H1 (cell line): Measurements from ENCODE around the gene BMAL2. TPM values are rescaled to one million over a fixed set of nuclear protein-coding genes. Genes with fewer than 3 reads are reported as not detected.

Source experiments
- ASH2L ChIP-seq: fragments of 200-600, 300-600 bp; sonication (generic); IDR thresholded peaks from one replicate; pipeline ENCODE4 v1.7.1; 2017; ENCODE audit warnings: low read length
- CHD1 ChIP-seq: IDR thresholded peaks from 2 replicates; pipeline ENCODE4 v1.6.1; 2012; ENCODE audit warnings: low read depth, low read length, improper control_type of control experiment
- SIN3A ChIP-seq, 2 experiments: IDR thresholded peaks in 1 of 2; conservative IDR thresholded peaks in 1 of 2; 2 replicates each; pipeline ENCODE4 v1.6.1; 2011 to 2012; ENCODE audit warnings: low read length in 2 of 2, improper control_type of control experiment in 1 of 2, low read depth in 1 of 2, mild to moderate bottlenecking in 1 of 2
- SP2 ChIP-seq: IDR thresholded peaks from 2 replicates; pipeline ENCODE4 v1.6.1; 2012; ENCODE audit warnings: mild to moderate bottlenecking, low read length, inconsistent platforms
- polyA plus RNA-seq, 7 experiments: library from polyadenylated mRNA; depleted of rRNA in 3 of 7; stranded (reverse) in 5 of 7; unstranded in 2 of 7; fragments of >200 nt in 5 of 7; fragments of 200-250 nt in 2 of 7; gene quantifications; 1 replicate in 5 of 7; 2 replicates in 1 of 7; 4 replicates in 1 of 7; pipeline versions ENCODE4 v1.2.1 to v1.2.3, GENCODE V29; 2011 to 2013; ENCODE audit warnings: missing spikeins in 2 of 7, mixed read lengths in 2 of 7
- total RNA-seq: library from RNA; stranded (reverse); fragmentation: NEBNext Ultra II Directional; extraction: Animal tissue kit (Norgen Biotek cat#: 25700); gene quantifications from 2 replicates; pipeline ENCODE4 v1.2.1, GENCODE V29; 2021
- TF ChIP-seq, protein P1 (sequence below): IDR thresholded peaks from 2 replicates; pipeline ENCODE4 v1.6.1; 2012; ENCODE audit warnings: inconsistent platforms

The BMAL2 gene
- total and polyA plus RNA-seq, 2 of the 8 experiments (the other 6 are each of a cell fraction or from before 2014, with no cell fraction given): 3.2 to 20.6 TPM

DNA sequence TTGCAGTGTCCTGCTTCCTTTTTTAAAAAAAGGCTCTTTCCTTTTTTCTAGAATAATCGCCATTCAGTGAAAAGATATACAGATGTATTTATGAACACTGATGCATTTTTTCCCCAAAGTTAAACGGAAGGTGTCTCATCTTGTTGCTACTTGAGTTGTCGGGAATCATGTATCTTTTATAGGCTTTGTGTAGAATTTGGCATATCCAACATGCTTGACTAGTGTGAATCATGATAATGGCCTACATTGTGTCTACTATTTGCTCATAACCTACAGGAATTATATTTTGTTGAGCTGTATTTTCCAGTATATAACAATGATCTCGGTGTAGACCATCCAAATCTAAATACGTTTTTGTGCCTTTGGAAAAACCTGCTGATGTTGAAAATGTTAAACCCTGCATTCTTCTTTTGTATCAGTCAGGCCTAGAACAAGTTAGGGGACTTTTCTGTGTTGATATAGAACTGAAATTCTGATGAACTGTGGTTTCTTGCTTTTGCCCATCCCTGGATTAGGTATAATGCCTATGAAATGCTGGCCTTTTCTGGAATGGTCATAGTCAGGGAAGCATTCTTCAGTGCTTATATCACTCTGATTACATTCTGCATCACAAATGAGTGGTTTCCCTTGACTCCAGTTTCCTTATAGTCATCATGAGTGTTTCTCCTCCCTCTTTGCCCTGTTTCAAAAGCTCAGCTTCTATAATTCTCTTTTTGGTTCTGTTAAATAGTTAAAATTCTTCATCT, 10.8 kb downstream of the BMAL2 start (continued):
- TF ChIP-seq SIN3A (conservative IDR thresholded peaks at IDR 0.05 in 1 of 2, IDR thresholded peaks at IDR 0.05 in 1 of 2; ENCODE audit: low read depth in 1 of 2, low read length in 2 of 2): no peak
- no peak for TF ChIP-seq ASH2L
- no peak for TF ChIP-seq SP2
- TF ChIP-seq CHD1: no peak
- TF ChIP-seq, protein P1, sequence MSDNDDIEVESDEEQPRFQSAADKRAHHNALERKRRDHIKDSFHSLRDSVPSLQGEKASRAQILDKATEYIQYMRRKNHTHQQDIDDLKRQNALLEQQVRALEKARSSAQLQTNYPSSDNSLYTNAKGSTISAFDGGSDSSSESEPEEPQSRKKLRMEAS: no peak
